ENCODE measurements around the gene PSENEN.

GRCh38 chr19:35740108-35740422 lies 5.4 kb upstream of the PSENEN start:
- no peak for TF ChIP-seq ISL1 (CRISPR knock-in tag; IDR thresholded peaks at IDR 0.05)
- TF ChIP-seq CREB5 (CRISPR knock-in tag; IDR thresholded peaks at IDR 0.05; ENCODE audit: low read depth): no peak
- no peak for TF ChIP-seq RARB (CRISPR knock-in tag; IDR thresholded peaks at IDR 0.05)
- TF ChIP-seq SNAI2 (CRISPR knock-in tag; IDR thresholded peaks at IDR 0.05): no peak
- TF ChIP-seq ZNF8 (CRISPR knock-in tag; IDR thresholded peaks at IDR 0.05): no peak
- TF ChIP-seq ZFP3 (CRISPR knock-in tag; IDR thresholded peaks at IDR 0.05): no peak
- TF ChIP-seq CSDC2 (CRISPR knock-in tag; IDR thresholded peaks at IDR 0.05): no peak
- TF ChIP-seq ZNF70 (CRISPR knock-in tag; IDR thresholded peaks at IDR 0.05): no peak
- no peak for TF ChIP-seq ARNTL (CRISPR knock-in tag; IDR thresholded peaks at IDR 0.05; ENCODE audit: borderline replicate concordance, low read depth)
- TF ChIP-seq TSHZ2 (CRISPR knock-in tag; IDR thresholded peaks at IDR 0.05): no peak
- no peak for TF ChIP-seq PATZ1 (CRISPR knock-in tag; IDR thresholded peaks at IDR 0.05; ENCODE audit: borderline replicate concordance)
- no peak for TF ChIP-seq BACH2 (CRISPR knock-in tag; IDR thresholded peaks at IDR 0.05; ENCODE audit: borderline replicate concordance)
- TF ChIP-seq ESRRG (CRISPR knock-in tag; IDR thresholded peaks at IDR 0.05): no peak
- TF ChIP-seq ZFP30 (CRISPR knock-in tag; IDR thresholded peaks at IDR 0.05): no peak

Data from SK-N-SH treated with all-trans-retinoic acid at 6 μM for 48 hours (cell line).